ENCODE data around the gene UNC13D.

GRCh38 chr17:75808905-75809621, 35.1 kb downstream of the UNC13D start:
- no peak for TF ChIP-seq SUZ12 (IDR thresholded peaks at IDR 0.05; ENCODE audit: extremely low read depth, insufficient read depth, insufficient read length)
- TF ChIP-seq YY1 (IDR thresholded peaks at IDR 0.05; ENCODE audit: insufficient read depth, insufficient read length): no peak
